ENCODE results near the gene IP6K1.

The IP6K1 gene

DNA sequence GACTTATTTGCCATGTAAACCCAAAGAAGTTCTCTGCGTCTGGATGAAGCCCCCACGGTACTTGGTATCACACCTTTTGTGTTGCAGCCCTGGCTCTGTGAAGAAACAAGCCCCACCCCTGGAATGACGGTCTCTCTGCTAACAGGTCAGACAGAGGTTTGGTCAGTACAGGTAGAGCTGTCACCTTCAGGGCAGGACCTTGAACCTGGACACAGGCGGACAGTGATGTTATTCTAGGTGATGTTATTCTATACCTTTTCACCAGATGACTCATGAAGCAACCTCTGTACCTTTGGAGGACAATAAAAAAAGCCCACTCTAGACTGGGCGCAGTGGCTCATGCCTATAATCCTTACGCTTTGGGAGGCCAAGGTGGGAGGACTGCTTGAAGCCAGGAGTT, 51.6 kb downstream of the IP6K1 start:
- Histone ChIP-seq H3K27me3 (ENCODE audit: low read depth) (no peaks in the 10 kb centered on the region), H3K36me3 (replicated peaks) (peaks cover 58% of the 10 kb centered on the region), H3K4me1 (no peaks in the 10 kb centered on the region), H3K4me3 (no peak overlapping the region), H3K9me3 (no peaks in the 10 kb centered on the region)
- DNase-seq (ENCODE audit: low spot score in 2 of 2), result no peak
- in situ Hi-C loops (cut with MboI; ENCODE audit: low sequenced_read_pairs), result no loop called here

DNA sequence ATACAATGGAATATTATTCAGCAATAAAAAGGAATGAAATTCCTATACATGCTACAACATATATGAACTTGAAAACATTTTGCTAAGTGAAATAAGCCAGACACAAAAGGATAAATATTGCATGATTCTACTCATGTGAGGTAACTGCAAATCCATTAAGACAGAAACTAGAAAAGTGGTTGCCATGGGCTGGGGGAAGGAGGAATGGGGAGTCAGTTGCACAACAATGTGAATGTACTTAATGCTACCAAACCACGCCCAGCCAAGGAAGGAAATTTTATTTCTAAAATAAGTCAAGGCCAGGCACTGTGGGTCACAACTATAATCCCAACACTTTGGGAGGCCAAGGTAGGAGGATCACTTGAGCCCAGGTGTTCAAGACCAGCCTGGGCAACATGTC, 52.8 kb downstream of the IP6K1 start:
- Histone ChIP-seq H3K4me3 (no peak overlapping the region), H3K4me1 (no peaks in the 10 kb centered on the region), H3K27me3 (ENCODE audit: low read depth) (no peaks in the 10 kb centered on the region), H3K9me3 (no peaks in the 10 kb centered on the region), H3K36me3 (replicated peaks) (peaks cover 56% of the 10 kb centered on the region)
- DNase-seq (ENCODE audit: low spot score in 2 of 2), result no peak
- in situ Hi-C loops (cut with MboI; ENCODE audit: low sequenced_read_pairs), result no loop called here

DNA sequence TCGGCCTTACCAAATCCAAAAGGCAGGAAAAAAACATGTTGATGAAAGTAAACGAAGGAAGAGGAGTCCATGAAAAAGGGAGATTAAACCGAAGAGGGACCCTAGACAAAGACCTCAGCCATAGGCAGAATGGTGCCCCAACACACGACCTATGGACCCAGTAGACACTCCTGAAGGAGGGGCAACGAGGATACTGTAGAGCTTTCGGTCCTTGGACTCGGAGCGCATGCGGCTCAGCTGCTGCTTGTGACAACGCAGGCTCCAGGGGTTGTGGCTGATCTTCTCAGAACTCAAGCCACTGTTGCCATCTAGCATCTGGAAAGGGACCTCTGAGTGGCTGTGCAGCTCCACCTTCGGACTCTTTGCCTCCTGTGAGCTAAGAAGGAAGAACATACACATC, 53.7 kb downstream of the IP6K1 start:
- DNase-seq (ENCODE audit: low spot score in 2 of 2), result no peak
- Histone ChIP-seq H3K9me3 (no peaks in the 10 kb centered on the region), H3K4me3 (no peak overlapping the region), H3K27me3 (ENCODE audit: low read depth) (no peaks in the 10 kb centered on the region), H3K4me1 (no peaks in the 10 kb centered on the region), H3K36me3 (replicated peaks) (peaks cover 55% of the 10 kb centered on the region)
- in situ Hi-C loops (cut with MboI; ENCODE audit: low sequenced_read_pairs), result no loop called here

DNA sequence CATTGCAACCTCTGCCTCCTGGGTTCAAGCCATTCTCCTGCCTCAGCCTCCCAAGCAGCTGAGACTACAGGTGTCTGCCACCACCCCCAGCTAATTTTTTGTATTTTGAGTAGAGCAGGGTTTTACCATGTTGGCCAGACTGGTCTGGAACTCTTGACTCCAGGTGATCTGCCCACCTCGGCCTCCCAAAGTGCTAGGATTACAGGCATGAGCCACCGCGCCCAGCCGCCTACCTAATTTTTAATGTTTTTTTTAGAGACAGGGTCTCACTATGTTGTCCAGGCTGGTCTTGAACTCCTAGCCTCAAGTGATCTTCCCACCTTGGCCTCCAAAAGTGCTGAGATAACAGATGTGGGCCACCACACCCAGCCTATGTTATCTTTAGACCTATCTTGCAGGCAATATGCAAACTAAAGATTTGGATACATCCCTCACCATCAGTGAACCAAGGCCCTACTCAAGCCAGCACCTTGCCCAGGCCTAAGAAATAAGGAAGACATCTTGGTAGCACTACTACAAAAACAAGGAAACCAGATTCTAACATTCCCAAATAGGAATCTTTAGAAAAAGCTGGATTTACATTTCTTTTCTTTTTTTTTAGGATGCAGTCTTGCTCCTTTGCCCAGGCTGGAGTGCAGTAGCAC, 56.3 kb downstream of the IP6K1 start:
- no peaks in the 10 kb centered on the region for H3K9me3 ChIP-seq
- no peaks in the 10 kb centered on the region for H3K4me1 ChIP-seq
- no peak overlapping the region for H3K4me3 ChIP-seq
- DNase-seq (ENCODE audit: low spot score in 2 of 2), result no peak
- peaks cover 48% of the 10 kb centered on the region for H3K36me3 ChIP-seq (replicated peaks)
- in situ Hi-C loops (cut with MboI; ENCODE audit: low sequenced_read_pairs), result no loop called here
- no peaks in the 10 kb centered on the region for H3K27me3 ChIP-seq (ENCODE audit: low read depth)

DNA sequence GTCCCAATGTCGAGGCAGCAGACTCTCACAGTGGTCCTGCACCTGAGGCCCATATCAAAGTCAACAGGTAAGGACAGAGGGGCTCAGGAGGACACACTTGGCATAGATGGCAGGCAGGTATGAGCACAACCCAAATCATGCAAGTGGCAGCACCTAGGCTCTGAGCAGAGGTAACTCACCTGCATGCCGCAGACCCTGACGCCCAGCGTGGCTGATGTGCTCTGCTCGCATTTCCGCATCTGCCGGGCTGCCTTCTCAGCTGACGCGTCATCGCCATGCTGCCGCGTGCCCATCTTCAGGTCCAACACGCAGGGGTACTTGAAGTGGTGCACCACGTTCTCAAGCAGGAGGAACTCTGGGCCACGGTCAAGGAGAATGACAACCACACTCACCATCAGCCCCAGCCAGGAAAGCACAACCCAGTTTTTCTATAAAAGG, 58.4 kb downstream of the IP6K1 start:
- no peak for DNase-seq (ENCODE audit: low spot score in 2 of 2)

DNA sequence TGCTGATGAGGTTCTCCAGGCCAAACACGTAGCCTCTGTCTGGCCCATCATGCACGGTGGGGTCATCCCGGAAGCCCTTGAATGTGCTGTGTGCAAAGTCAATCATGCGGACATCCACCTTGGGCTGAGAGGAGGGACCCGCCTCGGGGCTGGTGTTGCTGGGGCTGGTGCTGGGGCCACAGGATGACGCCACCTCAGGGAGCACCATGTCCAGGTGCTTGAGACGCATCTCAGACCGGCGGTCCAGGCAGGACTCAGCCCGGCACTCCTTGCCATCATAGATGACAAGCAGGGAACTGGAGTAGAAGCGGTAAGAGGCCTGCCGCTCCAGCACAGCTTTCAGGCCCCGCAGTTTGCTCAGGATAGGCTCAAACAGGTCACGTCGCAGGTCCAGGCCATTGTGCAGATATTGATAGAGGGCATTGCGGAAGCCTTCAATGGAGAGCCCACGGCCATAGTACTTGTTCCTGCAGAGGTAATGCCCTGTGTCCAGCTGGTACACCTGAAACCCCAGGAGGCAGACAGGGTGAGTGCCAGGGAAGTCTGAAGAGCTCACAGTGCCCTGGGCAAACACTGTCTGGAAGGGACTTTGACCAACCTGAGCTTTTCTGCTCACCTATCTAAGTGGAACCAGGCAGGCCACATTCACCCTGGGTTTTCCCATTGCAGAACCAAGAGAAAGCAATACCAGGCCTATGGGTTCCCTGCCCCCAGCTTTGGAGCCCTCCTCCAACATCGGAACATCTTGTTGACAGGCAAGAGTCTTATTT, 59.0 kb downstream of the IP6K1 start:
- in situ Hi-C loops (cut with MboI; ENCODE audit: low sequenced_read_pairs), result no loop called here
- peaks cover 43% of the 10 kb centered on the region for H3K36me3 ChIP-seq (replicated peaks)

More for the DNA sequence above, 58.4 kb downstream of the IP6K1 start:
- Histone ChIP-seq H3K27me3 (ENCODE audit: low read depth) (no peaks in the 10 kb centered on the region), H3K4me1 (peaks cover 8% of the 10 kb centered on the region), H3K9me3 (no peaks in the 10 kb centered on the region), H3K4me3 (no peak overlapping the region), H3K36me3 (replicated peaks) (peaks cover 42% of the 10 kb centered on the region)
- in situ Hi-C loops (cut with MboI; ENCODE audit: low sequenced_read_pairs), result no loop called here

DNA sequence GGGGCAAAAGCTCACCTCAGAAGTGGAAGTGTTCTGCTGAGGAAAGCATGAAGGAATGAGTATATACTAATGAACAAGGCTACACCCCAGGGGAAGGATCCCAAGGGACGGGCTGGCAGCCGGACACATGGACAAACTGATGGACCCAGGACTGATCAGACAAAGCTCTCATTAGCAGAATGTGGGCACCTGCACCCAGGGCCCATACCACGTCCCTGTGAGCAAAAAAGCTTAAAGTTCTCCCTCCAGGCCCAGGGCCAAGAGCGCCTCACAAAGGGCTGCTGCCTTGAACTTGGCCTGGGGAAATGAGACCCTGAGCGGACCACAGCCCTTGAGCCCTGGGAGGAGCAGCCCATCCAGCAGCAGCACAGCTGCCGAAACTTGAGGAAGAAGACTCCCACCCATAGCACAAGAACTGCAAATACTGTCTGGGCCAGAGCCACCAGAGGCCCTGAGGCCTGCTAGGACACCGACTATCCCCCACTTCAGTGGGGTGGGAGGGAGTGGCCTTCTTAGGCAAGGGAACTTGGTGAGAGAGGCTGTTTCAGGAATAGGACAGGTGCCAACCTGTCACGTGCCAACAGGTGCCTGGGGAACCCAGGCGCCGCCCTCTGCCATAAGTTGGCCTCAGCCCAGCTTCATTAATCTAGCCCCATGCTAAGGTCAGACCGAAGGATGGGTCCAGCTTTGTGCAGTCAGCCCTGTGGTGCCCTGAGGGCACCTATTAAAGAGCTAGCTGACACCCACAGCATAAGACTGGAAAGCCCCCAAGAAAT, 60.2 kb downstream of the IP6K1 start:
- Histone ChIP-seq H3K4me3 (no peak overlapping the region), H3K27me3 (ENCODE audit: low read depth) (no peaks in the 10 kb centered on the region), H3K9me3 (no peaks in the 10 kb centered on the region), H3K36me3 (replicated peaks) (peaks cover 50% of the 10 kb centered on the region), H3K4me1 (peaks cover 9% of the 10 kb centered on the region)
- DNase-seq (ENCODE audit: low spot score in 2 of 2), result no peak
- in situ Hi-C loops (cut with MboI; ENCODE audit: low sequenced_read_pairs), result no loop called here

More for the DNA sequence above, 59.0 kb downstream of the IP6K1 start:
- Histone ChIP-seq H3K27me3 (ENCODE audit: low read depth) (no peaks in the 10 kb centered on the region), H3K4me3 (no peak overlapping the region), H3K4me1 (peaks cover 9% of the 10 kb centered on the region), H3K9me3 (no peaks in the 10 kb centered on the region)
- DNase-seq (ENCODE audit: low spot score in 2 of 2), result no peak

DNA sequence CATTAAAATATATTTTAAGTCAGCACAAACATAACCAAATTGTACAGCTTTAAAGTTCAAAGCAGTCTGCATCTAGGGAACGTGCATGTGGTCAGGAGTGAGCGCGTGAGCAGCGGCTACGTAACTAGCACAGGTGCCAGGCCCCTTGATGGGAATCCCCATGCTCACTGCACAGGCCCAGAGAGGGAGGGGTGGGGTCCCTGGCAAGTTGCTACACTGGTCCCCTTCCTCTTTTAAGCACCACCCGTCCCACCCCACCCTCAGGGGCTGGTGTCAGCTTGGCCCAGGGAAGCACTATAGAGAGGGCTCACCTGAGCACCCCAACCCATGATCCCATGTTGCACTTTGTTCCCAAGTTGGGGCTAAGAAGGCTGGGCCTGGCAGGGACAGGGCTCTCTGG, 61.8 kb downstream of the IP6K1 start:
- Histone ChIP-seq H3K27me3 (ENCODE audit: low read depth) (no peaks in the 10 kb centered on the region), H3K9me3 (0 out of 2 replicates have a peak, but pooled peaks cover 3% of the 10 kb centered on the region), H3K4me3 (peak overlapping the region; percentile 97), H3K36me3 (replicated peaks) (peaks cover 43% of the 10 kb centered on the region), H3K4me1 (peaks cover 11% of the 10 kb centered on the region)
- no peak for DNase-seq (ENCODE audit: low spot score in 2 of 2)
- in situ Hi-C loops (cut with MboI; ENCODE audit: low sequenced_read_pairs), result no loop called here

DNA sequence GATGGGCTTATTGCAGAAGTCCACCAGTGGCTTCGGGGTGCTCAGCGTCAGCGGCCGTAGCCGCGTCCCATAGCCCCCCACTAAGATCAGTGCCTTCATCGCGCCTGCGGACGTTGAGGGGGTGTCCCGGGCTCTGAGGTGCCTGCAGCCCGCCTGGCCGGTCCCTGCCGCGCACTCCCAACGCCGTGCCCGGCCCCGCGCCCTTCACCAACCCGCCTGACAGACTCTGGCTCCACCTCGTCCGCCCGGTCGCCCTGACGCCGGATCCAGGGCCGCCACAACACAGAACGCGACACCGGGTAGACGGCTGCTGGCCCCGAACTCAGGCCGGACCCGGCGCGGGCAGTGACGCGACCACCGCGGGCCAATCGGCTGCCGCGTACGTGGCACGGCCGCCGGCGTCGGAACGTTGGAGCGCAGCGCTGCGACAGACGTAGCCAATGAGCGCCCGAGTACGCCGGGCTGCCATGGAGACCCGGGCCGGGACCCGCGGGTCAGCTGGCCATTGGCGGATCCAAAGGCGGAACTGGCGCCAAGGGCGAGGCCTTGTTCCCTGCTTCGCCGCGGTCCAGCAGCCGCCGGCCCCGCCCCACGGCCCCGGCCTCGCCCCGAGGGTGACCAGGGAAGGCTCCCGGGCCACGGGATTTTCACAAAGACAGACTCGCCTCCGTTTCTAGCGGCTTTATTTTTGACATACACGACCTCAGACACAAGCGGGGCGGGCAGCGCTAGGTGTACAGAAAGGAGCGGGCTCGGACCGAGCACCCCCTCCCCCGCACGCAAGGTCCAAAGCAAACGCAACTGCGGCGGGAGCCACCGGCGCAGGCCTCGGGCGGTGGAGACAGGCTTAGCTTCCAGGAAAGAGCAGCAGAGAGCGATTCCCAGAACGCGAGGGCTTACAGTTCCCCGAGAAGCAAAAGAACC, 62.5 kb downstream of the IP6K1 start, which contains the start of gene GMPPB:
Gene GMPPB, minus strand, starts transcription at position 324 of the 924 bp plus-strand sequence. Its CDS starts 225 bp downstream, at position 99.
- no peaks in the 10 kb centered on the region for H3K27me3 ChIP-seq (ENCODE audit: low read depth)
- H3K4me1 ChIP-seq, result peaks cover 11% of the 10 kb centered on the region
- peak; percentile 96 for DNase-seq (ENCODE audit: low spot score in 2 of 2)
- H3K4me3 ChIP-seq, result peak within 1 kb of the TSS; percentile 97
- H3K36me3 ChIP-seq (replicated peaks), result peaks cover 46% of the 10 kb centered on the region
- H3K9me3 ChIP-seq, result 0 out of 2 replicates have a peak, but pooled peaks cover 3% of the 10 kb centered on the region
- in situ Hi-C loops (cut with MboI; ENCODE audit: low sequenced_read_pairs), result no loop called here

DNA sequence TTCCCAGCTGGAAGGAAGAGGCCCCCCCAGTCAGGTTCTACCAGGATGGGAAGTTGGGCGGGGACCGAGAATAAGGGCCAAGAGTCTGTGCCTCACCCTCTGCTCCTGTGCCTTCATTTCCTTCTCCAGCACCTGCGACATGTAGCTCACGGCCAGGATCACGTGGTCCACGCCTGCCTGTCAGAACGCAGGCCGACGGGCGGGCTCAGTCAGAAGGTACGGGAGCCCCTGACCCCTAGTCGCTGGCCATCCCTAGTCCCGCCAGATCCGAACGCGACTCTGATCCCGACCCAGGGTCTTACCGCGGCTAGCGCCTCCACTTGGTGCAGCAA, 63.1 kb downstream of the IP6K1 start:
- peaks cover 11% of the 10 kb centered on the region for H3K4me1 ChIP-seq
- H3K36me3 ChIP-seq (replicated peaks), result peaks cover 50% of the 10 kb centered on the region
- H3K27me3 ChIP-seq (ENCODE audit: low read depth), result no peaks in the 10 kb centered on the region
- H3K4me3 ChIP-seq, result peak overlapping the region; percentile 97
- in situ Hi-C loops (cut with MboI; ENCODE audit: low sequenced_read_pairs), result no loop called here
- DNase-seq (ENCODE audit: low spot score in 2 of 2), result peak; percentile 42 to 70
- 0 out of 2 replicates have a peak, but pooled peaks cover 3% of the 10 kb centered on the region for H3K9me3 ChIP-seq

DNA sequence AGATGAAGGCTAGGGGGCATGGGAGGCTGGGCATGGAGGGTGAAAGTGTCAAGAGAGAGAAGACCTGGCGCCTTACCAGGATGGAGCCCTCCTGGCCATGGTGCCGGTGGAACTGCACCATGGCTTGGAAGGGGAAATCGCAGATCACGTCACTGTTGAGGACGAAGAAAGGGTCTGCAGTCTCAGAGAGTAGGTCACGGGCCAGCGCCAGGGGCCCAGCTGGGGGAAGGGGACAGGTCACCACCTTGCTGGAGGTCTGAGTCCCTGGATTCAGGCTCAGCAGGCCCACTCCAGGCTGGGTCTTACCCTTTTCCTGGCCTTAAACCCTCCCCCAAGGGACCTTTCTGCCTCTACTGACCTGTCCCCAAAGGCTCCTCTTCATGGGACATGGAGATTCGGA, 63.4 kb downstream of the IP6K1 start:
- DNase-seq (ENCODE audit: low spot score in 2 of 2), result no peak
- H3K4me1 ChIP-seq, result peaks cover 11% of the 10 kb centered on the region
- H3K36me3 ChIP-seq (replicated peaks), result peaks cover 46% of the 10 kb centered on the region
- no peaks in the 10 kb centered on the region for H3K27me3 ChIP-seq (ENCODE audit: low read depth)
- in situ Hi-C loops (cut with MboI; ENCODE audit: low sequenced_read_pairs), result no loop called here
- H3K4me3 ChIP-seq, result peak overlapping the region; percentile 97
- H3K9me3 ChIP-seq, result 0 out of 2 replicates have a peak, but pooled peaks cover 3% of the 10 kb centered on the region

DNA sequence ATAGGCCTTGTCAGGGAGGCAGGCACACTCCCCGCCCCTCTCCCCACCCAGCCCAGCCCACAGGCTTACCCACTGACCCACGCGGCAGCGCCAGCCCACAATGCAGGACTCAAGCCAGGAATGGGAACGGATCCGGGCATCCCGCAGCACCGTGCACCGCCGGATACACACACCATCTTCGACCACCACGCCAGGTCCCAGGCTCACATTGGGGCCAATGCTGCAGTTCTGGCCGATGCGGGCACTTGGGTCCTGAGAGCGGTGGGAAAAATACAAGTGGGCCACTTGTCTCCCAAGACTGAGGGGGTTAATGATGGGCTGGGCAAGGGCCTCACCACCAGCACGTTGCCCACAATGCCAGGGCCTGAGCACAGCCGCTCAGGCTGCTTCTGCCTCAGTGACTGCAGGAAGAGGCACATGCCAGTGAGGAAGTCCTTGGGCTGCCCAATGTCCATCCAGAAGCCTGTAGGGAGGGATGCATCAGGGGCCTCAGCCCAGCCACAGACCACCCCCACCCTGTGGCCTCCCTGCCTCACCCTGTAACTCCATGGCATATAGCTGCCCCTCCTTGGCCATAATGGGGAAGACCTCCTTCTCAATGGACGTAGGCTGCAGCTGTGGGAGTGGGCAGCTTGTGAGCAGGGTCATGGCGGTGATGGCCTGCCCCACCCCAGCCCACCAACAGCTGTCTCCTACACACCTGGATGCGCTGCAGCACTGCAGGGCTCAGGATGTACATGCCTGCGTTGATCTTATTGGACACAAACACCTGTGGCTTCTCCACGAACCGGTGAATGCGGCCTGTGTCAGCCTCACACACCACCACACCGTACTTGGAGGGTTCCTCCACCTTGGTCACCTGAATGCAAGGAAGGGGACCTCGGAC, 64.2 kb downstream of the IP6K1 start:
- Histone ChIP-seq H3K4me1 (peaks cover 11% of the 10 kb centered on the region), H3K4me3 (peak overlapping the region; percentile 97; the same call in 1 of the 2 replicates), H3K36me3 (replicated peaks) (peaks cover 39% of the 10 kb centered on the region), H3K9me3 (0 out of 2 replicates have a peak, but pooled peaks cover 3% of the 10 kb centered on the region), H3K27me3 (ENCODE audit: low read depth) (no peaks in the 10 kb centered on the region)
- in situ Hi-C loops (cut with MboI; ENCODE audit: low sequenced_read_pairs), result no loop called here
- no peak for DNase-seq (ENCODE audit: low spot score in 2 of 2)

Measured in HAP-1 (cell line).